Activated T-cell treated with anti-CD3 and anti-CD28 coated beads for 4 hours (primary cell): ENCODE measurements around the gene MMP17.
"Not testable (repeated sequence)": the region's sequence is repeated elsewhere in the genome, so short reads cannot be mapped to it uniquely, and the experiment has no call there.

Experiments
- DNase-seq: peaks from one replicate; pipeline ENCODE4 v3.0.0-alpha.2; 2020

MMP17 gene

GRCh38 chr12:131867471-131867870 lies 39.3 kb downstream of the MMP17 start:
- DNase-seq: no peak

- DNase-seq: no peak
These were observed 39.9 kb downstream of the MMP17 start for GRCh38 chr12:131867891-131868675.

DNA sequence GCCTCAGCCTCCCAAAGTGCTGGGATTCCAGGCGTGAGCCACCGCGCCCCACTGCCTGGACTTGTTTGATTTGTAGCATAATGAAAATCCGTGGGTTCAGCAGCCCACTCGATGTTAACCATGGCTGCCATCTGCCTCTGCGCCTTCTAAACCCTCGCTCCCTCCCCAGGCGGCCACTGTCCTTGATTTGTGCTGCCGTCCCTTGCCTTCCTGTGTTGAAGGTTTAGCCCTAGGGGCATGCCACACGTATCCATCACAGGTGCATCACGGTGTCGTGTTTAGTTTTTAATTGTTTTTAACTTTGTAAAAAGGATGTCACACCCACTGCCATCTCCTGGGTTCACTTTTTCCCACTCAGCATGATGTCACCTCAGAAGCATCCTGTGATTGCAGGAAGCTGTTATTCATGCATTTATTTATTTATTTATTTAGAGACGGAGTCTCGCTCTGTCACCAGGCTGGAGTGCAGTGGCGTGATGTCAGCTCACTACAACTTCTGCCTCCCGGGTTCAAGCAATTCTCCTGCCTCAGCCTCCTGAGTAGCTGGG lies 41.8 kb downstream of the MMP17 start:
- no peak for DNase-seq

- no peak for DNase-seq
These were observed 43.5 kb downstream of the MMP17 start for GRCh38 chr12:131871677-131872076.

GRCh38 chr12:131872154-131873051 lies 44.2 kb downstream of the MMP17 start:
- no peak for DNase-seq

- DNase-seq: no peak
These were observed 45.1 kb downstream of the MMP17 start for GRCh38 chr12:131873293-131873692.

GRCh38 chr12:131874972-131875371 lies 46.8 kb downstream of the MMP17 start:
- not testable (repeated sequence) for DNase-seq

DNA sequence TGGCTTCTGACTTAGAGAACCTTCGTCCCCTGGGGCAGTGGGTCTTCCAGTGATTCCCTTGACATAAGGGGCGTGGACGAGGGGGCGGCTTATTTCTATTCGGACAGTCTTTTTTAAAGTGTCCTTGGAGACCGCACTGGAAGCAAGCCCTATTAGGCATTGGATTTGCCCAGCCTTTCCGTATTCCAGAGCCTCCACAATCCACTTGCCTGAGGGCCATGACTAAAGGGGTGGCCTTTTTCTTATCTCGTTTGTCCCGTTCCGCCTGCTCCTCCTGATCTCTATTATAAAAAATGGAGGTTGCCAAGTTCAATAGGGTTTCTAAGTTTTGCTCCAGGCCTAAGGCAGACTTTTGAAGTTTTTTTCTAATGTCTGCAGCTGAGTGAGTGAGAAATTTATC lies 49.0 kb downstream of the MMP17 start:
- DNase-seq: not testable (repeated sequence)

DNA sequence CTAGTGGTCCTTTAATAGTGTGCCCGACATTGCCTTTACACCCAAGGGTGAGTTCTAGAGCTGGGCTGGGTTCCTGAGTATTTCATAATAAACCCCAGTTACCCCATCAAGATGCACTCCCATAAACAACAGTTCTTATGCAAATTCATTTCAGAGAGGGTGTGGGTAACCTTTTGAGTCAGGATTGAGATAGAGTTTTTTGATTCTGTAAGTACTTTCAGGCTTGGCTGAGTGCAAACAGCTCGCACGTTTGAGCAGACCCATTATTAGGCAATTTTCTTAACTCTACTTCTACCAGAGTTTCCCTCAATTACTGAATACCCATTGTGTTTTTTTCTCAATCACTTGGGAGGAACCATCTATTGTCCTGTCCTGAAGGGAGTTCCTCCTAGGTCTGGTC lies 50.2 kb downstream of the MMP17 start:
- not testable (repeated sequence) for DNase-seq

DNA sequence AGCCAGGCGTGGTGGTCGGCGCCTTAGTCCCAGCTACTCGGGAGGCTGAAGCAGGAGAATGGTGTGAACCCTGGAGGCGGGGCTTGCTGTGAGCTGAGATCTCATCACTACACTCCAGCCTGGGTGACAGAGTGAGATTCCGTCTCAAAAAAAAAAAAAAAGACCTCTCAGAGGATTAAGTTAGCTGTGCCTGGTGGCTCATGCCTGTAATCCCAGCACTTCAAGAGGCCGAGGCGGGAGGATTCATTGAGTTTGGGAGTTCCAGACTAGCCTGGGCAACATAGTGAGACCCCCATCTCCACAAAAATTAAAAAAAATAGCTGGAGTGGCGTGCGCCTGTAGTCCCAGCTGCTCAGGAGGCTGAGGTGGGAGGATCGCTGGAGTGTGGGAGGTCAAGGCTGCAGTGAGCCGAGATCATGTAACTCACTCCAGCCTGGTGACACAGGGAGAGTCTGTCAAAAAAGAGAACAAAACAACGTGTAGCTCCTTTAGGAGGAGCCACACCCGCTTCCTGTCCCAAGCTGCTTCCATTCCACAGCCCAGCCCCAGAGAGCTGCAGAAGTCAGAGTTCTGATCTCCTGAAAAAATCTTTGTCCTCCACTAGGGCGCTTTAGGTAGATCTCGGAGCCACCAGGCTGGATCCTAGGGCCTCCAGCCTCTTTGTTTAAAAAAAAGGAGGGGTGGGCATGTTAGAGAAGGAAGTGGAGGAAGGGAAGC lies 54.8 kb downstream of the MMP17 start:
- no peak for DNase-seq

GRCh38 chr12:131883521-131883900 lies 55.3 kb downstream of the MMP17 start:
- no peak for DNase-seq

GRCh38 chr12:131885076-131885475 lies 56.9 kb downstream of the MMP17 start:
- not testable (repeated sequence) for DNase-seq

- no peak for DNase-seq
These were observed 57.4 kb downstream of the MMP17 start for GRCh38 chr12:131885543-131886057.

GRCh38 chr12:131891722-131892121 lies 63.5 kb downstream of the MMP17 start:
- DNase-seq: not testable (repeated sequence)

- no peak for DNase-seq
These were observed 64.8 kb downstream of the MMP17 start for GRCh38 chr12:131892711-131893604.

GRCh38 chr12:131893605-131894312 lies 65.6 kb downstream of the MMP17 start:
- no peak for DNase-seq

- peak; percentile 92 for DNase-seq
These were observed 66.2 kb downstream of the MMP17 start, which contains the start of gene ULK1 for GRCh38 chr12:131894313-131894860. Gene ULK1 (plus strand): TSS chr12:131894622. CDS start chr12:131895002, 380 bp downstream.

- DNase-seq: no peak
These were observed 66.9 kb downstream of the MMP17 start for GRCh38 chr12:131894981-131895639.

- no peak for DNase-seq
These were observed 67.5 kb downstream of the MMP17 start for GRCh38 chr12:131895640-131896079.
